SKM-1 treated with dmso at 0.1 percent for 144 hours (cell line): Measurements from ENCODE around the gene DCDC2.
"Not testable (repeated sequence)": the region's sequence is repeated elsewhere in the genome, so short reads cannot be mapped to it uniquely, and the experiment has no call there.

Experiments
- DNase-seq: peaks from one replicate; lab custom pipeline; 2025; ENCODE audit not compliant: unreplicated experiment; lab: John Stamatoyannopoulos, UW

DCDC2 gene

GRCh38 chr6:24272553-24272952, 85.3 kb downstream of the DCDC2 start:
- no peak for DNase-seq

GRCh38 chr6:24272148-24272547, 85.7 kb downstream of the DCDC2 start:
- no peak for DNase-seq

GRCh38 chr6:24270011-24270410, 87.8 kb downstream of the DCDC2 start:
- no peak for DNase-seq

- DNase-seq, result not testable (repeated sequence)
Observed at GRCh38 chr6:24258214-24258613, 99.6 kb downstream of the DCDC2 start.

- DNase-seq, result no peak
Observed at GRCh38 chr6:24257282-24257681, 100.6 kb downstream of the DCDC2 start.

- no peak for DNase-seq
Observed at GRCh38 chr6:24255676-24256075, 102.2 kb downstream of the DCDC2 start.

GRCh38 chr6:24253360-24253759, 104.5 kb downstream of the DCDC2 start:
- DNase-seq, result no peak

- DNase-seq, result no peak
Observed at GRCh38 chr6:24252280-24252679, 105.6 kb downstream of the DCDC2 start.

- no peak for DNase-seq
Observed at GRCh38 chr6:24251339-24251738, 106.5 kb downstream of the DCDC2 start.

GRCh38 chr6:24249926-24250325, 107.9 kb downstream of the DCDC2 start:
- no peak for DNase-seq

GRCh38 chr6:24245275-24245674, 112.6 kb downstream of the DCDC2 start:
- no peak for DNase-seq

GRCh38 chr6:24242924-24243323, 114.9 kb downstream of the DCDC2 start:
- no peak for DNase-seq

- DNase-seq, result not testable (repeated sequence)
Observed at GRCh38 chr6:24241779-24242178, 116.1 kb downstream of the DCDC2 start.

GRCh38 chr6:24240943-24241342, 116.9 kb downstream of the DCDC2 start:
- DNase-seq, result no peak

- DNase-seq, result no peak
Observed at GRCh38 chr6:24240380-24240928, 117.4 kb downstream of the DCDC2 start.

- no peak for DNase-seq
Observed at GRCh38 chr6:24238700-24239099, 119.2 kb downstream of the DCDC2 start.

- DNase-seq, result peak; percentile 70
Observed at GRCh38 chr6:24236779-24237178, 121.1 kb downstream of the DCDC2 start.

GRCh38 chr6:24233813-24234442, 123.9 kb downstream of the DCDC2 start:
- DNase-seq, result no peak

- no peak for DNase-seq
Observed at GRCh38 chr6:24231438-24231977, 126.4 kb downstream of the DCDC2 start.

GRCh38 chr6:24229696-24230405, 128.0 kb downstream of the DCDC2 start:
- DNase-seq, result peak; percentile 48

GRCh38 chr6:24228681-24229255, 129.1 kb downstream of the DCDC2 start:
- peak; percentile 95 for DNase-seq

GRCh38 chr6:24228123-24228522, 129.7 kb downstream of the DCDC2 start:
- DNase-seq, result no peak
